HEK293T (cell line): ENCODE data around the gene ZYG11B.

Experiments used
- FOXA1 ChIP-seq: fragments of 450-650 bp; IDR thresholded peaks from 2 replicates; pipeline ENCODE4 v1.6.1; 2016; ENCODE audit warnings: mild to moderate bottlenecking
- LEF1 ChIP-seq: fragments of 450-650 bp; IDR thresholded peaks from 2 replicates; pipeline ENCODE4 v1.6.1; 2017; ENCODE audit warnings: mild to moderate bottlenecking, borderline replicate concordance
- SP1 ChIP-seq: fragments of 450-650 bp; IDR thresholded peaks from 2 replicates; pipeline ENCODE4 v1.6.1; 2017
- SUZ12 ChIP-seq: fragments of 450-650 bp; IDR thresholded peaks from 2 replicates; pipeline ENCODE4 v1.6.1; 2016; ENCODE audit warnings: mild to moderate bottlenecking

GRCh38 chr1:52759908-52760307 lies 33.7 kb downstream of the ZYG11B start:
- no peak for TF ChIP-seq SP1
- no peak for TF ChIP-seq FOXA1
- TF ChIP-seq LEF1, result no peak
- no peak for TF ChIP-seq SUZ12
